ENCODE results near the gene MTHFR.
A peak's percentile ranks its signal among the peaks of the same experiment; 100 is the strongest.

Gene MTHFR

GRCh38 chr1:11787804-11788436 is 17.8 kb downstream of the MTHFR start:
- H3K27ac Mint-ChIP-seq: peak overlapping the region in 2 of 3 experiments; percentile 20 to 69
- no peaks in the 10 kb centered on the region for H3K9me3 Mint-ChIP-seq
- H3K27me3 Mint-ChIP-seq (ENCODE audit: low read depth): no peaks in the 10 kb centered on the region
- TF ChIP-seq CTCF (IDR thresholded peaks at IDR 0.05; ENCODE audit: unreplicated experiment in 3 of 3): no peak
- peaks cover 47% of the 10 kb centered on the region for H3K4me1 Mint-ChIP-seq
- no peak overlapping the region for H3K4me3 Mint-ChIP-seq
- H3K36me3 Mint-ChIP-seq (ENCODE audit: low read depth): peaks cover 22% of the 10 kb centered on the region

GRCh38 chr1:11787251-11787803 is 18.4 kb downstream of the MTHFR start:
- Mint-ChIP-seq H3K27me3 (ENCODE audit: low read depth) (no peaks in the 10 kb centered on the region), H3K27ac (peak overlapping the region in 2 of 3 experiments; percentile 20 to 69), H3K36me3 (ENCODE audit: low read depth) (peaks cover 16% of the 10 kb centered on the region), H3K4me1 (peaks cover 43% of the 10 kb centered on the region), H3K4me3 (no peak overlapping the region), H3K9me3 (no peaks in the 10 kb centered on the region)
- no peak for TF ChIP-seq CTCF (IDR thresholded peaks at IDR 0.05; ENCODE audit: unreplicated experiment in 3 of 3)

- H3K4me1 Mint-ChIP-seq: peaks cover 33% of the 10 kb centered on the region
- no peaks in the 10 kb centered on the region for H3K27me3 Mint-ChIP-seq (ENCODE audit: low read depth)
- no peak overlapping the region for H3K27ac Mint-ChIP-seq
- no peak for TF ChIP-seq CTCF (IDR thresholded peaks at IDR 0.05; ENCODE audit: unreplicated experiment in 3 of 3)
- no peak overlapping the region for H3K4me3 Mint-ChIP-seq
- H3K9me3 Mint-ChIP-seq: no peaks in the 10 kb centered on the region
- peaks cover 6% of the 10 kb centered on the region for H3K36me3 Mint-ChIP-seq (ENCODE audit: low read depth)
Observed at GRCh38 chr1:11786168-11786567, 19.6 kb downstream of the MTHFR start.

GRCh38 chr1:11784993-11785769 is 20.6 kb downstream of the MTHFR start:
- Mint-ChIP-seq H3K27ac (no peak overlapping the region), H3K27me3 (ENCODE audit: low read depth) (no peaks in the 10 kb centered on the region), H3K4me1 (peaks cover 26% of the 10 kb centered on the region), H3K4me3 (peak overlapping the region in 2 of 3 experiments; percentile 42 to 60), H3K9me3 (no peaks in the 10 kb centered on the region), H3K36me3 (ENCODE audit: low read depth) (no peaks in the 10 kb centered on the region)
- peak; percentile 67 to 78 (median 74) for TF ChIP-seq CTCF (IDR thresholded peaks at IDR 0.05; ENCODE audit: unreplicated experiment in 3 of 3)

- Mint-ChIP-seq H3K4me3 (no peak overlapping the region), H3K4me1 (peaks cover 21% of the 10 kb centered on the region), H3K27ac (no peak overlapping the region), H3K9me3 (no peaks in the 10 kb centered on the region), H3K36me3 (ENCODE audit: low read depth) (no peaks in the 10 kb centered on the region), H3K27me3 (ENCODE audit: low read depth) (no peaks in the 10 kb centered on the region)
- TF ChIP-seq CTCF (IDR thresholded peaks at IDR 0.05; ENCODE audit: unreplicated experiment in 3 of 3): no peak
Observed at GRCh38 chr1:11784256-11784992, 21.3 kb downstream of the MTHFR start.

All from nephron (organoid).